Erythroblast (primary cell): ENCODE data around the gene WDR53.

Experiments used
- GATA1 ChIP-seq: IDR thresholded peaks from 2 replicates; pipeline ENCODE4 v1.6.1; 2011; ENCODE audit warnings: low read depth, mild to moderate bottlenecking, control low read depth, low read length, moderate library complexity
- POLR2A ChIP-seq: IDR thresholded peaks from 2 replicates; pipeline ENCODE4 v1.6.1; 2011; ENCODE audit warnings: mild to moderate bottlenecking, low read length

DNA sequence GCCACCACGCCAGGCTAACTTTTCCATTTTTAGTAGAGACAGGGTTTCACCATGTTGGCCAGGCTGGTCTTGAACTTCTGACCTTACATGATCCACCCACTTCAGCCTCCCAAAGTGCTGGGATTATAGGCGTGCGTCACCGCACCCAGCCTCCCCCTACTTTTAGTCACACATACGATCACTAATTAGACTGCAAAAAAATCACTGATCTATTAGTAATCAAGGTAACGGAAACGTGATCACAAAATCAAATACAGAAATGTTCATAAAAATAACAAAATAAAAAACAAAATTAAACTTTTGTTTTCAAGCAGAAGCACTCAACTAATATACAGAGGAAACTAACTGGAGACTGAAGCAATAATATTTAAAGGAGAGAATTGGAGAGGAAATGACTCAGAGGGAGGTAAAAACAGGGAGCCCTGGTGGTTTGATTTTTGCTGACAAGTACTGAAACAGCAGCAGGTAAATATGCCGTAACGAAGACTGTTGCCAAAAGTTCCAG lies 4.6 kb downstream of the WDR53 start:
- TF ChIP-seq POLR2A (no peak), GATA1 (no peak)
